Astrocyte (in vitro differentiated cells and primary cell): ENCODE results near the gene ARHGAP26. TPM values are rescaled to one million over a fixed set of nuclear protein-coding genes. Genes with fewer than 3 reads are reported as not detected.
A peak's percentile ranks its signal among the peaks of the same experiment; 100 is the strongest.

ENCODE experiments used
- DNase-seq: peaks from one replicate; pipeline ENCODE4 v3.0.0-alpha.2; 2010; ENCODE audit warnings: low read depth
- FAIRE-seq: peaks from 2 replicates; lab custom pipeline; 2011; peaks lifted over from hg19 to GRCh38; lab: Jason Lieb, UNC
- H2AFZ ChIP-seq: 2 replicates; pipeline ENCODE4 v1.6.0; 2012; ENCODE audit warnings: low read depth, low read length, inconsistent platforms
- H3K27ac ChIP-seq: 2 replicates; pipeline ENCODE4 v1.5.1; 2011; ENCODE audit warnings: low read depth, low read length, inconsistent platforms
- H3K27me3 ChIP-seq: 2 replicates; pipeline ENCODE4 v1.6.0; 2011; ENCODE audit warnings: low read length, inconsistent platforms; ENCODE audit not compliant: insufficient read depth
- H3K36me3 ChIP-seq: 2 replicates; pipeline ENCODE4 v1.5.1; 2011; ENCODE audit warnings: low read length, inconsistent platforms; ENCODE audit not compliant: insufficient read depth
- H3K4me1 ChIP-seq: 2 replicates; pipeline ENCODE4 v1.5.1; 2011; ENCODE audit warnings: low read length, inconsistent platforms; ENCODE audit not compliant: insufficient read depth
- H3K4me2 ChIP-seq: 2 replicates; pipeline ENCODE4 v1.6.0; 2012; ENCODE audit warnings: low read length, inconsistent platforms
- H3K4me3 ChIP-seq: 2 replicates; pipeline ENCODE4 v1.5.1; 2011; ENCODE audit warnings: low read depth, mild to moderate bottlenecking, low read length, inconsistent platforms; ENCODE audit not compliant: insufficient read depth
- H3K79me2 ChIP-seq: 2 replicates; pipeline ENCODE4 v1.6.0; 2012; ENCODE audit warnings: mild to moderate bottlenecking, low read length, inconsistent platforms; ENCODE audit not compliant: insufficient read depth
- H3K9ac ChIP-seq: 2 replicates; pipeline ENCODE4 v1.6.0; 2012; ENCODE audit warnings: mild to moderate bottlenecking, low read length, inconsistent platforms
- H3K9me3 ChIP-seq: 2 replicates; pipeline ENCODE4 v1.5.1; 2012; ENCODE audit warnings: low read depth, mild to moderate bottlenecking, low read length, inconsistent platforms; ENCODE audit not compliant: insufficient read depth
- H4K20me1 ChIP-seq: 2 replicates; pipeline ENCODE4 v1.6.0; 2012; ENCODE audit warnings: low read length, inconsistent platforms; ENCODE audit not compliant: insufficient read depth
- H3K27ac Mint-ChIP-seq: one replicate; pipeline ENCODE4 v1.8.0; 2021; ENCODE audit warnings: mild to moderate bottlenecking, mixed read lengths; ENCODE audit not compliant: unreplicated experiment
- H3K27me3 Mint-ChIP-seq: one replicate; pipeline ENCODE4 v1.8.0; 2021; ENCODE audit warnings: low read depth, mixed read lengths; ENCODE audit not compliant: unreplicated experiment
- H3K36me3 Mint-ChIP-seq: one replicate; pipeline ENCODE4 v1.8.0; 2021; ENCODE audit warnings: low read depth, mixed read lengths; ENCODE audit not compliant: unreplicated experiment
- H3K4me1 Mint-ChIP-seq: one replicate; pipeline ENCODE4 v1.8.0; 2021; ENCODE audit warnings: low read depth, mixed read lengths; ENCODE audit not compliant: unreplicated experiment
- H3K4me3 Mint-ChIP-seq: one replicate; pipeline ENCODE4 v1.8.0; 2021; ENCODE audit warnings: mild to moderate bottlenecking, moderate library complexity, mixed read lengths; ENCODE audit not compliant: unreplicated experiment
- H3K9me3 Mint-ChIP-seq: one replicate; pipeline ENCODE4 v1.8.0; 2021; ENCODE audit warnings: mild to moderate bottlenecking, mixed read lengths; ENCODE audit not compliant: unreplicated experiment
- CTCF ChIP-seq: IDR thresholded peaks from 2 replicates; pipeline ENCODE4 v1.5.1; 2011; ENCODE audit warnings: low read depth, mild to moderate bottlenecking, inconsistent platforms, low read length, moderate library complexity; ENCODE audit not compliant: insufficient read depth
- EZH2 ChIP-seq: IDR thresholded peaks from 2 replicates; pipeline ENCODE4 v1.6.1; 2012; ENCODE audit warnings: mild to moderate bottlenecking, low read length, inconsistent platforms; ENCODE audit not compliant: insufficient read depth
- total RNA-seq: library from RNA; stranded (reverse); gene quantifications from 2 replicates; pipeline ENCODE4 v1.2.1, GENCODE V29; 2021

The ARHGAP26 gene
- total RNA-seq, 1 donor from 2014 or later: 5.6 TPM

- H3K27ac Mint-ChIP-seq: no peak overlapping the region
- TF ChIP-seq EZH2 (no peak), CTCF (no peak)
- Histone ChIP-seq H2AFZ (no peak overlapping the region), H3K4me1 (peaks cover 14% of the 10 kb centered on the region), H3K4me2 (no peak overlapping the region), H3K27me3 (no peaks in the 10 kb centered on the region), H4K20me1 (no peaks in the 10 kb centered on the region), H3K27ac (no peak overlapping the region), H3K79me2 (no peaks in the 10 kb centered on the region), H3K9ac (no peak overlapping the region), H3K9me3 (no peaks in the 10 kb centered on the region), H3K36me3 (no peaks in the 10 kb centered on the region), H3K4me3 (no peak overlapping the region)
- H3K9me3 Mint-ChIP-seq: no peaks in the 10 kb centered on the region
- H3K27me3 Mint-ChIP-seq: peaks cover 11% of the 10 kb centered on the region
- peak; percentile 71 for DNase-seq
- H3K4me1 Mint-ChIP-seq: peaks cover 19% of the 10 kb centered on the region
- no peak for FAIRE-seq
- peaks cover 4% of the 10 kb centered on the region for H3K36me3 Mint-ChIP-seq
- no peak overlapping the region for H3K4me3 Mint-ChIP-seq
These were observed 107.9 kb downstream of the ARHGAP26 start for GRCh38 chr5:142878111-142878510.

GRCh38 chr5:142878638-142879037, 108.5 kb downstream of the ARHGAP26 start:
- Mint-ChIP-seq H3K4me1 (peaks cover 22% of the 10 kb centered on the region), H3K4me3 (no peak overlapping the region), H3K9me3 (no peaks in the 10 kb centered on the region), H3K27me3 (peaks cover 11% of the 10 kb centered on the region), H3K36me3 (peaks cover 4% of the 10 kb centered on the region), H3K27ac (no peak overlapping the region)
- Histone ChIP-seq H3K9ac (no peak overlapping the region), H3K4me3 (no peak overlapping the region), H4K20me1 (no peaks in the 10 kb centered on the region), H3K4me2 (no peak overlapping the region), H3K4me1 (peaks cover 19% of the 10 kb centered on the region), H3K9me3 (no peaks in the 10 kb centered on the region), H2AFZ (no peak overlapping the region), H3K36me3 (no peaks in the 10 kb centered on the region), H3K79me2 (no peaks in the 10 kb centered on the region), H3K27me3 (no peaks in the 10 kb centered on the region), H3K27ac (no peak overlapping the region)
- no peak for DNase-seq
- TF ChIP-seq CTCF: no peak
- no peak for TF ChIP-seq EZH2
- FAIRE-seq: no peak

GRCh38 chr5:142881076-142881783, 111.1 kb downstream of the ARHGAP26 start:
- H3K4me1 ChIP-seq: peaks cover 12% of the 10 kb centered on the region
- no peak overlapping the region for H3K9ac ChIP-seq
- DNase-seq: peak; percentile 72
- H3K4me2 ChIP-seq: no peak overlapping the region
- no peaks in the 10 kb centered on the region for H3K36me3 ChIP-seq
- Mint-ChIP-seq H3K36me3 (no peaks in the 10 kb centered on the region), H3K4me1 (peaks cover 26% of the 10 kb centered on the region), H3K9me3 (no peaks in the 10 kb centered on the region), H3K4me3 (no peak overlapping the region), H3K27me3 (peaks cover 11% of the 10 kb centered on the region), H3K27ac (peak overlapping the region; percentile 21)
- H3K27ac ChIP-seq: no peak overlapping the region
- no peak overlapping the region for H3K4me3 ChIP-seq
- no peak for FAIRE-seq
- H4K20me1 ChIP-seq: no peaks in the 10 kb centered on the region
- no peaks in the 10 kb centered on the region for H3K9me3 ChIP-seq
- no peaks in the 10 kb centered on the region for H3K27me3 ChIP-seq
- no peaks in the 10 kb centered on the region for H3K79me2 ChIP-seq
- H2AFZ ChIP-seq: no peak overlapping the region
- TF ChIP-seq CTCF (no peak), EZH2 (no peak)
